SK-N-SH (cell line): ENCODE measurements around the gene COL21A1. TPM values are rescaled to one million over a fixed set of nuclear protein-coding genes. Genes with fewer than 3 reads are reported as not detected.

Experiments
- CTCF ChIA-PET: fragments of 300-600, 350-600 bp; formaldehyde crosslinking; extraction: SDS; loops from one replicate; lab custom pipeline; 2021; lab: Yijun Ruan, JAX
- POLR2A ChIA-PET: fragments of 350-600 bp; sonication (Branson Sonifier 250); formaldehyde crosslinking; extraction: SDS; loops from one replicate; lab custom pipeline; 2020; ENCODE audit warnings: antibody characterized with exemption, inconsistent platforms; lab: Yijun Ruan, JAX
- DNase-seq: peaks from one replicate; pipeline ENCODE4 v3.0.0; 2012
- H2AFZ ChIP-seq: fragments of 200-600 bp; sonication (generic); 2 replicates; pipeline ENCODE4 v1.8.1; 2016; ENCODE audit warnings: antibody characterized with exemption, mild to moderate bottlenecking, low read depth
- H3F3A ChIP-seq: fragments of 200-600 bp; sonication (generic); replicated peaks from 2 replicates; pipeline ENCODE3; 2016; ENCODE audit warnings: antibody characterized with exemption, mild to moderate bottlenecking; ENCODE audit not compliant: insufficient read depth
- H3K27ac ChIP-seq, 2 experiments: fragments of 200-500 bp in 1 of 2; fragments of 200-600 bp in 1 of 2; sonication (Bioruptor generic) in 1 of 2; sonication (generic), shearing (Covaris generic) in 1 of 2; 2 replicates each; pipeline versions ENCODE4 v1.5.1 to v1.6.1; 2014 to 2016; ENCODE audit warnings: low read depth in 2 of 2, inconsistent platforms in 1 of 2, low read length in 1 of 2, mild to moderate bottlenecking in 1 of 2, mixed read lengths in 1 of 2
- H3K27me3 ChIP-seq: fragments of 200-600 bp; sonication (generic), shearing (Covaris generic); 2 replicates; pipeline ENCODE4 v1.6.1; 2016; ENCODE audit warnings: mixed run types; ENCODE audit not compliant: insufficient read depth
- H3K36me3 ChIP-seq, 2 experiments: fragments of 200-500 bp in 1 of 2; fragments of 200-600 bp in 1 of 2; sonication (Bioruptor generic) in 1 of 2; sonication (generic) in 1 of 2; replicated peaks in 1 of 2; 2 replicates each; pipeline versions ENCODE3 to v1.5.1; 2014 to 2016; ENCODE audit warnings: low read length in 1 of 2, mild to moderate bottlenecking in 1 of 2; ENCODE audit not compliant: insufficient read depth in 2 of 2, control insufficient read depth in 1 of 2
- H3K4me1 ChIP-seq, 2 experiments: fragments of 200-500 bp in 1 of 2; fragments of 200-600 bp in 1 of 2; sonication (Bioruptor generic) in 1 of 2; sonication (generic), shearing (Covaris generic) in 1 of 2; 2 replicates each; pipeline versions ENCODE4 v1.5.1 to v1.6.1; 2014 to 2016; ENCODE audit warnings: low read depth in 1 of 2, low read length in 1 of 2, mixed run types in 1 of 2; ENCODE audit not compliant: insufficient read depth in 2 of 2, control insufficient read depth in 1 of 2
- H3K4me2 ChIP-seq: fragments of 200-600 bp; sonication (generic), shearing (Covaris generic); 2 replicates; pipeline ENCODE4 v1.6.1; 2017; ENCODE audit warnings: mixed run types
- H3K4me3 ChIP-seq, 2 experiments: fragments of 200-500 bp in 1 of 2; fragments of 200-600 bp in 1 of 2; sonication (Bioruptor generic) in 1 of 2; sonication (generic), shearing (Covaris generic) in 1 of 2; 2 replicates each; pipeline versions ENCODE4 v1.5.1 to v1.8.1; 2014 to 2016; ENCODE audit warnings: low read depth in 2 of 2, inconsistent platforms in 1 of 2, low read length in 1 of 2, mild to moderate bottlenecking in 1 of 2, mixed read lengths in 1 of 2, moderate library complexity in 1 of 2
- H3K79me2 ChIP-seq: fragments of 200-600 bp; sonication (generic); 2 replicates; pipeline ENCODE4 v1.8.1; 2017; ENCODE audit warnings: mild to moderate bottlenecking; ENCODE audit not compliant: insufficient read depth
- H3K9ac ChIP-seq: fragments of 200-600 bp; sonication (generic); 2 replicates; pipeline ENCODE4 v1.6.1; 2017; ENCODE audit warnings: mixed run types
- H3K9me2 ChIP-seq: fragments of 200-600 bp; sonication (generic); 2 replicates; pipeline ENCODE4 v1.6.1; 2017; ENCODE audit warnings: mixed run types
- H3K9me3 ChIP-seq: fragments of 200-600 bp; sonication (generic); 2 replicates; pipeline ENCODE4 v1.6.1; 2017; ENCODE audit warnings: mixed run types, mild to moderate bottlenecking, moderate library complexity
- H4K20me1 ChIP-seq: fragments of 200-600 bp; sonication (generic); 2 replicates; pipeline ENCODE4 v1.6.1; 2017; ENCODE audit warnings: mild to moderate bottlenecking, mixed run types; ENCODE audit not compliant: insufficient read depth
- CTCF ChIP-seq: fragments of 200-600 bp; sonication (generic); IDR thresholded peaks from 2 replicates; pipeline ENCODE4 v1.6.1; 2017; ENCODE audit warnings: antibody characterized with exemption, mild to moderate bottlenecking, moderate library complexity
- FOXJ3 ChIP-seq: sonication (generic); formaldehyde crosslinking; IDR thresholded peaks from 2 replicates; pipeline ENCODE4 v1.5.1; 2020; ENCODE audit warnings: mild to moderate bottlenecking, missing genetic modification reagents
- GATA2 ChIP-seq: sonication (generic); formaldehyde crosslinking; IDR thresholded peaks from 2 replicates; pipeline ENCODE4 v1.5.0; 2020; ENCODE audit warnings: mild to moderate bottlenecking, missing genetic modification reagents
- MEF2A ChIP-seq: IDR thresholded peaks from 2 replicates; pipeline ENCODE4 v1.4.0; 2012; ENCODE audit warnings: low read depth, borderline replicate concordance
- PBX3 ChIP-seq: IDR thresholded peaks from 2 replicates; pipeline ENCODE4; 2012
- POLR2AphosphoS5 ChIP-seq: IDR thresholded peaks from 2 replicates; pipeline ENCODE4 v1.6.1; 2012; ENCODE audit warnings: low read depth, low read length
- RAD21 ChIP-seq: IDR thresholded peaks from 2 replicates; pipeline ENCODE4 v1.6.1; 2012; ENCODE audit warnings: mild to moderate bottlenecking, low read length
- RFX5 ChIP-seq: IDR thresholded peaks from 2 replicates; pipeline ENCODE4 v1.6.1; 2012; ENCODE audit warnings: mild to moderate bottlenecking, improper control_type of control experiment, low read length
- TCF12 ChIP-seq: IDR thresholded peaks from 2 replicates; pipeline ENCODE4 v1.4.0; 2012
- USF1 ChIP-seq: IDR thresholded peaks from 2 replicates; pipeline ENCODE4 v1.4.0; 2012; ENCODE audit warnings: low read depth, borderline replicate concordance
- USF2 ChIP-seq: fragments of 150-350 bp; IDR thresholded peaks from 2 replicates; pipeline ENCODE4 v1.6.1; 2017; ENCODE audit warnings: antibody characterized with exemption, low read length, low read depth, borderline replicate concordance
- YY1 ChIP-seq: IDR thresholded peaks from 2 replicates; pipeline ENCODE4 v1.4.0; 2012; ENCODE audit warnings: low read depth, mild to moderate bottlenecking
- ZBTB33 ChIP-seq: IDR thresholded peaks from 2 replicates; pipeline ENCODE4 v1.4.0; 2012; ENCODE audit warnings: low read depth, borderline replicate concordance
- WGBS: methylation state at CpG from one replicate; pipeline ENCODE4 v1.1.6; 2017; ENCODE audit warnings: low lambda C conversion rate; 5-methylcytosine and 5-hydroxymethylcytosine counted together
- polyA plus RNA-seq, 3 experiments: library from polyadenylated mRNA; depleted of rRNA; stranded (reverse); fragments of >200 nt; gene quantifications; 2 replicates each; pipeline ENCODE4 v1.2.3, GENCODE V29; 2012

Gene COL21A1
- polyA plus RNA-seq, 1 of the 3 experiments (the other 2 are of a cell fraction): 0.07 TPM

DNA sequence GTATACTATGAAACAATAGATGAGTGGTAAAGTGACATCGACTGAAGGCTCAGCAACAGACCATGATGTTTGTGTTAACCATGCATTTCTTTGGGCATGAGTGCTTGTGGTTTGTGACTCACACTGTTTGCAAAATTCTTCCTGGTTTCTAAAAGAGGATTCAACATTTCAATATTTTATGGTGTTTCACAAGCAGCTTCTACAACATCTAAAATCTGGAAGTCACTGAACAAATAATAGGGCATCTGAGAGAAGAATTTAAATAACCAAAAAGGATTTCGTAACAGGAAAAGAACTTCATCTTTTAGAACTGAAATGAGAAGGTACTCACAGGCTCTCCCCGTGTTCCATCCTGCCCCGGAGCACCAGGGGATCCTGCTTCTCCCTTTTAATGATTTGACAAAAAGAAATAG is 146.2 kb downstream of the COL21A1 start (continued):
- TF ChIP-seq PBX3: peak; percentile 60
- no peak for TF ChIP-seq CTCF
- TF ChIP-seq ZBTB33: no peak
- TF ChIP-seq GATA2 (CRISPR knock-in tag): no peak
- no peak for TF ChIP-seq RAD21
- TF ChIP-seq YY1: no peak

DNA sequence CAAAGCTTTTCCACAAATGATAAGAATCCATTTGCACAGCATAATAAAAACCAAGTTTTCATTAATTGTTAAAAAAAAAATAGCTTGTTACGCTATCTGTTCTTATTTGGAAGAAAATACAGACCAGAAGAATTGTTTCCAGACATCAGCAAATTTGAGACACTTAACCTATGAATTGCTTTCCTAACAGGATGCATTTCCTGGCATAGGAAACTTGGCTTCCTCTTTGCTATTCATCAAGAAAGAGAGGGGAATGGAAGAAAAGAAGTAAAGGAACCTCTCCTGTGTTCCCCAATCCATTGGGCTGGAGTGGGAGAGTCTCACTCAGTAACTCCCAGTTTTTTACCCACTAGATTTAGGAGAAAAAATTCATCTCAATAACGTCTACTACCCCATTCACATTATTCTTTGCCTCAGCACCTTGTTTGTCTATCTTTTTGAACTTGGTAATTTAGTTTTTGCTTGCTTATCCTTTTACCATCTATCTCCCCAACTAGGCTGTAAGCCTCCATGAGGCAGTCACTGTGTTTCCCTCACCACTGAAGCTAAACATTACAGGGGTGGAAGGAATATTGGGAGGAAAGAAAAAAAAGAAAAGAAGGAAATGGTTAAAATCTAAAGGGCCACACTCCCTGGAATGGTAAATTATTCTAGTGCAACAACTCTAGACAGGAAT is 150.3 kb downstream of the COL21A1 start:
- 46% methylated on average over 2 of the region's 2 CpGs for WGBS
- ChIA-PET POLR2A (interaction anchor here (0.7 kb wide), 1 partner anchor 1784 kb away, joined by 3 read pairs; no protein-coding TSS in a partner anchor), CTCF (no interaction called here)
- H3K79me2 ChIP-seq: no peaks in the 10 kb centered on the region
- H3K4me2 ChIP-seq: no peak overlapping the region
- H3K4me1 ChIP-seq: peaks cover 0 to 26% of the 10 kb centered on the region in 2 experiments; a peak in 2 of 4 replicates
- no peak for DNase-seq
- peaks cover 24% of the 10 kb centered on the region for H3F3A ChIP-seq
- H3K27ac ChIP-seq: no peak overlapping the region
- no peaks in the 10 kb centered on the region for H3K9me2 ChIP-seq
- TF ChIP-seq RFX5 (no peak), CTCF (no peak), USF2 (no peak), YY1 (no peak), POLR2AphosphoS5 (no peak), USF1 (no peak), FOXJ3 (CRISPR knock-in tag) (no peak), RAD21 (no peak), MEF2A (no peak), TCF12 (no peak)
- no peaks in the 10 kb centered on the region for H3K36me3 ChIP-seq
- no peak overlapping the region for H3K9ac ChIP-seq
- H3K27me3 ChIP-seq: no peaks in the 10 kb centered on the region
- no peak overlapping the region for H3K4me3 ChIP-seq
- no peak overlapping the region for H2AFZ ChIP-seq
- no peaks in the 10 kb centered on the region for H3K9me3 ChIP-seq
- H4K20me1 ChIP-seq: no peaks in the 10 kb centered on the region
